Mesenteric fat pad (tissue), 1 donor: Measurements from ENCODE around the gene PDILT. TPM values are rescaled to one million over a fixed set of nuclear protein-coding genes. Genes with fewer than 3 reads are reported as not detected.
"Not testable (repeated sequence)": the region's sequence is repeated elsewhere in the genome, so short reads cannot be mapped to it uniquely, and the experiment has no call there.

Source experiments
- DNase-seq: peaks from one replicate; pipeline ENCODE4 v3.0.0-alpha.2; 2020; ENCODE audit warnings: low spot score
- long read RNA-seq: library from polyadenylated mRNA; unstranded; transcript quantifications from one replicate; pipeline ENCODE4 v2.0.0, GENCODE V29; 2020
- total RNA-seq: library from RNA; stranded (reverse); fragmentation: NEBNext Ultra II Directional; extraction: Animal tissue kit (Norgen Biotek cat#: 25700); gene quantifications from one replicate; pipeline ENCODE4 v1.2.1, GENCODE V29; 2021
- donor health status: DM: yes; HTN: yes; CAD: no.

Gene PDILT, protein sequence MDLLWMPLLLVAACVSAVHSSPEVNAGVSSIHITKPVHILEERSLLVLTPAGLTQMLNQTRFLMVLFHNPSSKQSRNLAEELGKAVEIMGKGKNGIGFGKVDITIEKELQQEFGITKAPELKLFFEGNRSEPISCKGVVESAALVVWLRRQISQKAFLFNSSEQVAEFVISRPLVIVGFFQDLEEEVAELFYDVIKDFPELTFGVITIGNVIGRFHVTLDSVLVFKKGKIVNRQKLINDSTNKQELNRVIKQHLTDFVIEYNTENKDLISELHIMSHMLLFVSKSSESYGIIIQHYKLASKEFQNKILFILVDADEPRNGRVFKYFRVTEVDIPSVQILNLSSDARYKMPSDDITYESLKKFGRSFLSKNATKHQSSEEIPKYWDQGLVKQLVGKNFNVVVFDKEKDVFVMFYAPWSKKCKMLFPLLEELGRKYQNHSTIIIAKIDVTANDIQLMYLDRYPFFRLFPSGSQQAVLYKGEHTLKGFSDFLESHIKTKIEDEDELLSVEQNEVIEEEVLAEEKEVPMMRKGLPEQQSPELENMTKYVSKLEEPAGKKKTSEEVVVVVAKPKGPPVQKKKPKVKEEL
- not detected for total RNA-seq
- long read RNA-seq, result 0 reads

DNA sequence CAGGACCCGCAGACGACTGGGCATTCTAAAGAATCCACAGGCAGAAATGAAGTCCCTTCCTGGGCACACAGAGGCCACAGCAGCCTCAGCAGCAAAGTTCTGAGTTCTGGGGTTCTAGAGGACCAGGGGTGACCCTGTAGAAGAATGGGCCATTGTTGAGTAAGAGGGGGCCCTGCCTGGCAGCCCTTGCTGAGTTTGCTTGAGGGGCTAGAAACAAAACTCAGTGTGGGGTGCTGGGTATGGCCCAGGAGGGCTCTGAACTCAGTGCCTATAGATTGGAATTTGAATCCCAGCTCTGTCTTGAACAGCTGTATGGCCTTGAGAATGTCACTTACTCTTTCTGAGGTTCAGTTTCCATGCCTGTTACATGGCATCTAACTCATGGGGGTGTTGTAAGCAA, at the start of gene PDILT:
Gene PDILT, minus strand, starts transcription at position 101 of the 400 bp plus-strand sequence. CDS start 5,437 bp downstream, outside the sequence.
- DNase-seq, result no peak

DNA sequence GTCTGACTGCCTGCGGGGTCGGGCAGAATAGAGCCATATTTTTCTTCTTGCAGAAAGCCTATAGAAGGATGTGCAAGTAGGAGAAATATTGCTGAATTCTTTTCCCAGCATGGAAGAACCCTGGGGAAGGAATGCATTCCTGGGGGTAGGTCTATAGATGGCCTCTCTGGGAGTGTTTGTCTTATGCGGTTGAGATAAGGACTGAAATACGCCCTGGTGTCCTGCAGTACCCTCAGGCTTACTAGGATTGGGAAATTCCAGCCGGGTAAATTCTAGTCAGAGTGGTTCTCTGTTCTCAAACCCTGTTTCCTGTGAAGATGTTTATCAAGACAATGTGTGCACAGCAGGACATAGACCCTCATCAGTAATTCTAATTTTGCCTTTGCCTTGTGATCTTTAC, 49.1 kb upstream of the PDILT start:
- not testable (repeated sequence) for DNase-seq

DNA sequence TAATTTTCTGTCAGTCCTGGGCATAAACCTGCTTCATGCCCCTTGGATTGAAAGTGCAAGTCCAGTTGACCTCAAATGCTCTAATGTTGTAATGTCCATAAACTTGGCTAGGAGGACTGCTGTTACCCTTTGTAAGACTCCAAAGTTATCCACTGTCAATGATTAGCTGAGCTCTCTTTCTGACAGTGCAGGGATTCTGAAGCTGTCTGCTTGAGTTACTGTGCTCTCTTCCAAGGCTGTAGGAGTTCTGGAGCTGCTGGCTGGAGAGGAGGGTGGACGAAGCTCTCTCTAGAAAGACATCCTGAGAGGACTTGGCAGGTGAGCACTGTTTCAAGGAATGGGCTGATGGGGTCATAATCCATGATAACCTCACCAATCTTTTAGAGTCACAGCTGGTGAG, 46.8 kb upstream of the PDILT start, which contains the start of gene ACSM2A:
Gene ACSM2A, plus strand, starts transcription at position 158 of the 400 bp plus-strand sequence. CDS start 8,594 bp downstream, outside the sequence.
- not testable (repeated sequence) for DNase-seq

DNA sequence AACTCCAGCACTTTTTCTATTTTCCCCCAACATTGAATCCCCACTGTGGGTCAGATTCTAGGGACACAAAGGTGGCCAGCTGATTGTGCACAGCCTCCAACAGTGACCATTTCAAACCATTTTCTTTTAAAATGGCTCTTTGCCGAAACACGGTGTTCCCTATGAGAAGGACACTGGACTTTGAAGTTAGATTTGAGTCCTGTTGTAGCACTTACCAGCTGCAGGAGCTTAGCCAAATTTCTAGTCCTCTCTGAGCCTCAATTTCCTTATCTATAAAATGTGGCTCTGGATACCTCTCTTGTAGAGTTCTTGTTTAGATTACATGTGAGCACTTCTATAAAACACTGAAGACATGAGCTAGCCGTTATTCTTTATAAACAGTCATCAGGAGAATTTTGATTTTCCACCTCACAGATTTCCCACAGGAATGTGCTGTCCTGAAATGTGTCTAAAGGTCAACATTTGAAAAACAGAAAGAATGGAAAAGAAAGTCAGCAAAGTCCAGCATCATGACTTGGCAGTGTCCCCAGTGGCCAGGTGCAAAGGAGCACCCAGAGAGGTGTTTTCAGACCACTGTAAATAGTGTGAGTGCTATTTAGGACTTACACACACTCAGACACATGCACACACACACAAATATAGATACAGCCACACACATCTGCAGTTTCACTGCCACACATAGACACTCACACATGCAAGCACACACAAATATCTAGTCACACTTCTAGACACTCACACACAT, 42.3 kb upstream of the PDILT start:
- not testable (repeated sequence) for DNase-seq

DNA sequence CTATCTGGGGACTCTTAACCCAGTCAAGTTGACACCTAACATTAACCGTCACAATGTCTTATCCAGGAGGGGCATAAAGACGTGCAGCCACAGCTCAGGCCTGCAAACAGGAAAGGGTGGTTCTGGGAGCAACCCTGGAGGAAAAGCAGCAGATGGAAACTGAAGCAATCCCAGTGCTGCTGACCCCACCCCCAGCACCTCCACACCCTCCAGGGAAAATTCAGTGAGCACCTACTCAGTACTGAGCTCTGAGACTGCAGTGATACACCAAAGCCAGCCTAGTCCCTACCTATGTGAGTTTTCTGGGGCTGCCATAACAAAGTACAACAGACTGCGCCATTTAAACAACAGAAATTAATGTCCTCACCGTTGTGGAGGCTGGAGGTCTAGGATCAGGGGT, 37.3 kb upstream of the PDILT start:
- not testable (repeated sequence) for DNase-seq

DNA sequence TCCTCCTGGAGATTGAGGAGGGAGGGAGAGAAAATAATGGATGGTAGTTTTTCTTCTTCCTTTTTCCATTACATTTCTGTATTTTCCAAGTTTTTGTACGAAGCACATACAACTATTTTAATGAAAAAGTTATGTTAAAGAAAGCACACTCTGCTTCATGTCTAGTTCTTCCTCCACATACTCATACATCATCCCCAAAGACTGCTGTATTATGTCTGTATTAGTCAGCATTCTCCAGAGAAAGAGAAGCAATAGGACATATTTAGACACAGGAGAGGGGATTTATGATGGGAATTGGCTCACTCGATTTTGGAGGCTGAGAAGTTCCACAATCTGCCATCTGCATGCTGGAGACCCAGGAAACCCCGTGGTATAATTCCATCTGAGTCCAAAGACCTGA, 36.7 kb upstream of the PDILT start:
- DNase-seq, result no peak

DNA sequence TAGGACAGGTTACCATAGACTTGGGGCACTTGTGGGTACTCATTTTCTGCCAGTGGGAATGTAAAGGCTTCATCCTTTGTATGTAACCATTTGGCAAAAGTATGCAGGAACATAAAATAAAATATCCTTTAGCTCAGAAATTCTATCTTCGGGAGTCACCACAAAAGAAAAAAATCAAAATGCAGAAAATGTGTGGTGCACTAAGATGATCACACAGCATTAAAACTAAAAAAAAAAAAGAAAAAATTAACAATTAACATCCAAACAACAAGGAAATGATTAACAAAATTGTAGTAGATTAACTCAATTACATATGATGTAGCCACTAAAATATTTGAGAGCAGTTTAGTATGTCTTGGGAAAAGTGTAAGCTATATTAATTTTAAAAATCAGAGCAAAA, 36.2 kb upstream of the PDILT start:
- DNase-seq, result not testable (repeated sequence)

DNA sequence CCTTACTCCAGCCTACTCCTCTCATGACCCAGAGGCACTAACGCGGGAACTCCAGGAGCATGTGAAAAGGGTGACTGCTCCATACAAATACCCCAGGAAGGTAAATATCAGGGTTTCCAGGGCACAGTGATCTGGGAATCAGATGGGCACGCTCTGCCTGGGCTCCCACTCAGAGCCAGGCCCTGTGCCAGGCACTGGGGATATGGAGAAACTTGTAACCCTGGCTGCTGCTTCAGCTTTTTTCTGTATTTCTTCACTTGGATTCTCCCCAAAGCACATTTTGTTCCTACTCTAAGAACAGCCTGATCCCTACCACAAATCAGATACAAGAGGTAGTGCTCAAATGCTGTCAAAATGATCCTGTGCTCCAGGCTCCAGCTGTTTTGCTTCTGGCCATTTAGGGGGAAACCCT, 35.3 kb upstream of the PDILT start:
- DNase-seq, result not testable (repeated sequence)

DNA sequence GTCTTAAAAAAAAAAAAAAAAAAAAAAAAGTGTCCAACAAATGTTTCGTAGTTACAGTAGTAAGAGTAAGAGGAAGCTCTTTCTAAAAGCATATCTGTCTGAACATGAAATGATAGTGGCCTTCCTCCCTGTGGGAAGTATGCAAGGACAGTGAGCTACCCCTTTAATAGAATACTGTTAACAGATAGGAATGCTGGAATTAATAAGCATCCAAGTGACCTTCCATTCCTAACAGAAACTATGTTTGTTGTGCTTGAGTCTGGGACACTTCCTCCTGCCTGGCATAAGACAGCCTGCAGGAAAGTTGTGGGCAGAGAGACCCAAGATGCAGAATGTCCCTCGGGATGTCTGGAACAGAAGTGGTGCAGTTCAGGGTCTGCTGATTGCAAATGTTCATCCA, 34.4 kb upstream of the PDILT start:
- not testable (repeated sequence) for DNase-seq

DNA sequence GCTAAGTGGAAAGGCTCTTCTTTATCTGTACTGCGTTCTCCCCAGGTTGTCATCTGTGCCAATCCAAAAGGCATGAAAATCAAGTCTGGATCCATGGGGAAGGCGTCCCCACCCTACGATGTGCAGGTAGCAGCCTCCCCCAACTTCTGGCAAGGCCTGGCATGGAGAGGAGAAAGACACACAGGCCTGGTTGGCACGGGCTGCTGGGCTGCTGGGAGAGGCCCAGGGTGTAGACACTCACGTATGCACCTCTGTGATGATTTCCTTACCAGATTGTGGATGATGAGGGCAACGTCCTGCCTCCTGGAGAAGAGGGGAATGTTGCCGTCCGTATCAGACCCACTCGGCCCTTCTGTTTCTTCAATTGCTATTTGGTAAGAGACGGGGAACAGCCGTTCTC, 26.4 kb upstream of the PDILT start:
- DNase-seq, result no peak

DNA sequence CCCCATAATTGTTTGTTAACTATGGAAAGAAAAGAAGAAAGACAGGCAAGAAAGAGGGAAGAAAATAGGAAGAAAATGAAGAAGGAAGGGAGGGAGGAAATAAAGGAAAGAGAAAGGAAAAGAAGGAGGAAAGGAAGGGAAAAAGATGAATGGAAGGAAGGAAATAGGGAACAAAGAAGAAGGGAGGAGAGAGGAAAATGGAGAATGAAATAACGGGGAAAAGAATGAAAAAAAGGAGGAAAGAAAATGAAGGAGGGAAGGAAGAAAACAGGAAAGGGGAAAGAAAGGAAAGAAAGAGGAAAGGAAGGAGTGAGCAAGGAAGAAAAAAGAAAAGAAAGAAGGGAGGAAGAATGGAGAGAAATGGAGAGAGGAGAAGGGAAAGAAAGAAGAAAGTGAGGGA, 25.9 kb upstream of the PDILT start:
- not testable (repeated sequence) for DNase-seq

DNA sequence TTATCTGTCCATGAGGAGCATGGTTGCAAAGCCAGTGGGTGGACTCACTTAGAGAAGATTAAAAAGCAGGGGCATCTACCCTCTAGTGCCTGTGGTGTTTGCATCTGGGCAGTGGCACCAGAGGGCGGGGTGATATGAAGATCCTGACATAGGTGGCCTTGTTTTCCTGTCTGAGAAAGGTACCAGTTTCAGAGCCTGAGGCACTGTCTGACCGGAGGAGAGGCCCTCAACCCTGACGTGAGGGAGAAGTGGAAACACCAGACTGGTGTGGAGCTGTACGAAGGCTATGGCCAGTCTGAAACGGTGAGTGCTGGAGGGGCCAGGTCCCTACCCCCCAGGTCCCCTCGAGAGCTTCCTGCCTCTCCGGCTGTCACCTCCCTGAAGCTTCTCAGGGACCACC, 25.0 kb upstream of the PDILT start:
- DNase-seq, result not testable (repeated sequence)

DNA sequence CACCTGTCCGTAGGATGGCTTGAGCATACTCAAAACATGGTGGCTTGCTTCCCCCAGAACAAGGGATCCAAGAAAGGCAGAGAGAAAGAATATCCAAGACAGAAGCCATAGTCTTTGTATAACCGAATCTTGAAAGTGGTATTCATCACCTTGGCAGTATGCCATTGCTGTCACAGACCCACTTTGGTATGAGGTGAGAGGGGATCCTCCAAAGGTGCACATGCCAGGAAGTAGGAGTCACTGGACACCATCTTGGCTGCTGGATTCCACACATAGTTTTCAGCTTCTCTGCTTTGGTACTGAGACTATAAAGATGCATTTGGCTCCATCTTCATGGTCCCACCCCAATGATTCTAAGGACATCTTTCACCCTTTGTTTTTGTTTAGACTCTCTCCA, 22.9 kb upstream of the PDILT start:
- DNase-seq, result not testable (repeated sequence)

DNA sequence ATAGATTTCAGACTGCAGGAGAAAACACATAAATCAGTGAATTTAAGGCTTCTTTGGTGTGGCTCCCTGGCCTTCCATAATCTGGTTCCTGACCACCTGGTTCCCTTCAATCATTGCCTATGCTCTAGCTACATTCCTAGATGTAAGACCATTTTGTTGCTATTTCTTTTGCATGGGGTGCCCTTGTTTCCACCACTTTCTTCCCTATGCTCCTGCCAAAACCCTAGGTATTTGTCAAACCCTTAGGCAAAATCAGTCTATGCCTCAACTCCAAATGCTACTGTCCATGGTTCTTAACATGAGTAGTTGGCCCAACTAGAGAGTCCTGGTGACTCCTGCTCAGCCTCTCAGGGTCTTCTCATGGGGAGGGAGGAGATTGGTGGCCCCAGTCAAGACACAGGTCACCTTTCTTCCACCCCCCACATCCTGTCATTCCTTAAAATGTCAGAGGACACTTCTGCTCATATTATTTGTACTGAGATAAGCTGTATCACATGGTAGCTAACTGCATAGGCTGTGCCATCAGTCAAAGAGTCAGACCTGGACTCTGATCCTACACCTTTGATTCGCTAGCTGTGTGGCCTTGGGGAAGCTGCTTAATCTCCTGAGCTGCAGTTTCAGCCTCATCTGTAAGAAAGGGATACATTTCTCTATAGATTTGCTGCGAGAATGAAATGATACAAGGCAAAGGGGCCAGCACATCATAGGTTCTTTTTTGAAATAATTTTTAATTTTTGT, 19.8 kb upstream of the PDILT start:
- DNase-seq, result no peak

DNA sequence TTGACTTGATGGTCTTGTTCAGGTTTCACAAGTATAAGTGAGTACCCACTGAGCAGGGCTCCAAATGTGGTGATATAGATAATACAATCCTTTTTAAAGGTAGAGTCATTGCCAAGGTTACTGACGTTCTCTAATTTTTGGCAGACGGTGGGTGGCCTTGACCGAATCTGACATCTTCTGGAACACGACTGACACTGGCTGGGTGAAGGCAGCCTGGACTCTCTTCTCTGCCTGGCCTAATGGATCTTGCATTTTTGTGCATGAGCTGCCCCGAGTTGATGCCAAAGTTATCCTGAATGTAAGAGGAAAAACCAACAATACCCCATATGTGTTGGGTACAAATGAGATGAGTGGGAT, 19.2 kb upstream of the PDILT start:
- not testable (repeated sequence) for DNase-seq

DNA sequence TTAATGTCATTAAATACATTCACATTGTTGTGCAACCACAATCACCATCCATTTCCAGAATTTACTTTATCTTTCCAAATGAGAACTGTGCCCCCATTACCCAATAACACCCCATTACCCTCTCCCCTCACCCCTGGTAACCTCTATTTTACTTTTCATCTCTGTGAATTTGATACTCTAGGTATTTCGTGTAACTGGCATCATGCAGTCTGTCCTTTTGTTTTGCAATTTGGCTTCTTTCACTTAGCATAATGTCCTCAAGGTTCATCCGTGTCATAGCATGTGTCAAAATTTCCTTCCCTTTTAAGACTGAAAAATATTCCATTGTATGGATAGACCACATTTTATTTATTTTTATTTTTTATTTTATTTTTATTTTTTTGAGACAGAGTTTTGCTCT, 17.2 kb upstream of the PDILT start:
- not testable (repeated sequence) for DNase-seq

DNA sequence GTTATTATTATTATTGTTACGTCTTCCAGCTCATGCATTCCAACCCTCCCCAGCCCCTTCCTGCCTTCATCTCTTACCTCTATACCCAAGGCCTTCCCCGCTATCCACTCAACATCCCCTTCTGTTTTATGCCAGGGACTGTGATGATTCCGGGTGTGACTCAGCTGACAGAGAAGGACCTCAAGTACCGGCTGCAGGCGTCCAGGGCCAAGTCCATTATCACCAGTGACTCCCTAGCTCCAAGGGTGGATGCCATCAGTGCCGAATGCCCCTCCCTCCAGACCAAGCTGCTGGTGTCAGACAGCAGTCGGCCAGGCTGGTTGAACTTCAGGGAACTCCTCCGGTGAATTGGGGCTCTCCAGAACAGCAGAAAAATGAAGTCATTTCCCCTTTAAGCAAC, 14.6 kb upstream of the PDILT start:
- not testable (repeated sequence) for DNase-seq

DNA sequence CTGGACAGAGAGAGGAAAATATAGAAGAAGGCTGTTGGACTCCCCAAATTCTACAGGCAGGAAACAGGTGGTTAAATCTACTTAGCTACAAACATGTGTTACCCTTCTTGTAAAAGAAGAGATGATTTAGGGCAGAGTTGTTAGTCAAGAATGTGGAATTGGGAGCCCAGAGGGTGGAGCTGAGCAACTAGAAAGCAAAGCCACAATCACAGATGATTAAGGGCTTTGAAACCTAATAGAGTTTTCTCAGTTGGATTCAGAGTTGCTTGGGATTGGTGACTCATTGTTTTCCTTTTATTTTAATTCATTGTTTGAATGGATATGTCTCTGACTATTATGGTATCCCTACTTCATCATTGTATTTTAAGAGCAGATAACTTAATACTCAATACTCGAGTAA, 11.0 kb upstream of the PDILT start:
- no peak for DNase-seq

DNA sequence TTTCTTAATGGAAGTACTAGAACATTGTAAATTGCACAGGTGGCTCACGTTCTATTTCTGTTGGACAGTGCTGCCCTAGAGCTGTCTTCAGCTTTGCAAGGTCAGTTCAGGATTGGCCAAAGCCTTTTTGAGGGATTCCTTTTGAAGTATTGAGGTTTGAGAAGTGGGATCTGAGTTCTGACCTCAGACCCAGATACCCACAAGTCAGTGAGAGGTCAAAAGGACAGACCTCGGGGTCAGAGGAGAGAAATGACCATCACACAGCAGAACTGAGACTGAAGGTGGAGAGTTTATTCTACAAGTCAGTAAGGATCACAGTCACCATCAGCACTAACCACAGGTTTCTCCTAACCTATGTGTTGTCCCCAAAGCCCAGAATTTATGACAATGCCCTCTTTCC, 6.5 kb upstream of the PDILT start:
- DNase-seq, result no peak

DNA sequence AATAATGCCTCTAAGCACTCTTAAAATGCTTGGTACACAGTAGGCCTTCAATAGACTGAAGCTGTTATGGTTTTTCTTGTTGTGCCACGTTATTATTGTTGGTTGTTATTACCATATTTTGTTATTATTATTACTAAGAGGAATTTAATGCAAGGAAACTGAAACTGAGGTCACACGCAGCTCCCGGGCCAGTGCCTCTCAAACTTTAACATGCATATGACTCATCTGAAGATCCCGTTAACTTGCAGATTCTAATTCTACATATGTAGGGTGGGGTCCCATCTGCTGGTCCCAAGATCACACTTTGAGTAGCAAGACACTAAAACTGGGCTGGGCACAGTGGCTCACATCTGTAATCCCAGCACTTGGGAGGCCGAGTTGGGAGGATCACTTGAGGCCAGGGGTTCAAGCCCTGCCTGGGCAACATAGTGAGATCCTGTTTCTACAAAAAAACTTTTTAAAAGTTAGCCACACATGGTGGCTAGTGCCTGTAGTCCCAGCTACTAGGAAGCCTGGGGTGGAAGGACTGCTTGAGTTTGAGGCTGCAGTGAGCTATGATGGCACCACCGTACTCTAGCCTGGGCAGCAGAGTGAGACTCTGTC, 5.7 kb upstream of the PDILT start:
- DNase-seq, result no peak
